Measurements from ENCODE around the gene PRICKLE4.

PRICKLE4 gene

DNA sequence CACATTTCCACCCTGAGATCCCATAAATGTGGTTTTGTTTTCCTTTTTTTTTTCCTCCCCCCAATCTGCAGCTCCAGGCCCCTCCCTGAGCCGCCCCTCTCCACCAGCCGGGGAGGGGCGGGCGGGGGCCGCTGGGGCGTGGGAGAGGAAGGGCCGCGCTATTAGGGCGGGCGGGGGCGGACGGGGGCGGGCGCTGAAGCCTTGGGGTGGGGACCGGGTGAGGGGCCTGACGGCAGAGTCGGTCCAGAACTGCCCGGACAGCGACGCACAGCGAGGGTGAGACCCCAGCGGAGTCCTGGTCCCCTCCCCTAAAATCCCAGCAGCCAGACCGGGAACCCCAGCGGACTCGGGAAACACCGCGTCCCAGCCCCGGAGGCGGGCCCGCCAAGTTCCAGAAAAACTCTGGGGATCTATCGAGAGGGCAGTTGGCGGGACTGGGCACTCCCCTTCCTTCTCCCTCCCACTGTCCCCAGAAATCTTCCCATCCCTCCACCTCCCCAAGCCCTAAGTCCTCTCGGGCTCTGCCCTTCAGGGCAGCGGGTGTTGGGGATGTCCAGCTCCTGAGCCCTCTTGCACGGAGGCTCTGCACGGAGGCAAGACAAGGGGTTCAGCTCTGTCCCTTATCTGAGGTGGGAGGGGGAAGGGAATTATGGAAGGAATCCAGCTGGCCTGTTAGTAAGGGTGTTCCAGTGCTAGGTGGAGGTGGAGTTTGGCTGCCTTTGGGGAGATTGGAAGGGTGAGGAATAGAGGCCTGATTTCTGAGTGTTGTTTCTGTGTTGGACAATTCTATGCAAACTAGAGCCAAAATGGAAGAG lies at the start of gene PRICKLE4:
PRICKLE4 (plus strand) TSS at position 232 of the 815 bp plus-strand sequence. CDS start 2,692 bp downstream, outside the sequence.
- TF ChIP-seq ZNF274 (IDR thresholded peaks at IDR 0.05; ENCODE audit: low read depth, low read length), result no peak
- H3K4me3 ChIP-seq (ENCODE audit: low read length), result peak within 1 kb of the TSS; percentile 70

GRCh38 chr6:41731561-41732086 lies 49.0 kb upstream of the PRICKLE4 start:
- no peak for TF ChIP-seq ZNF274 (IDR thresholded peaks at IDR 0.05; ENCODE audit: low read depth, low read length)
- H3K4me3 ChIP-seq (ENCODE audit: low read length), result peak overlapping the region; percentile 69

- no peak for TF ChIP-seq ZNF274 (IDR thresholded peaks at IDR 0.05; ENCODE audit: low read depth, low read length)
- peak overlapping the region; percentile 69 for H3K4me3 ChIP-seq (ENCODE audit: low read length)
Measured at GRCh38 chr6:41732149-41732548, 48.4 kb upstream of the PRICKLE4 start.

GRCh38 chr6:41732591-41733359 lies 47.8 kb upstream of the PRICKLE4 start:
- H3K4me3 ChIP-seq (ENCODE audit: low read length), result peak overlapping the region; percentile 69
- no peak for TF ChIP-seq ZNF274 (IDR thresholded peaks at IDR 0.05; ENCODE audit: low read depth, low read length)

DNA sequence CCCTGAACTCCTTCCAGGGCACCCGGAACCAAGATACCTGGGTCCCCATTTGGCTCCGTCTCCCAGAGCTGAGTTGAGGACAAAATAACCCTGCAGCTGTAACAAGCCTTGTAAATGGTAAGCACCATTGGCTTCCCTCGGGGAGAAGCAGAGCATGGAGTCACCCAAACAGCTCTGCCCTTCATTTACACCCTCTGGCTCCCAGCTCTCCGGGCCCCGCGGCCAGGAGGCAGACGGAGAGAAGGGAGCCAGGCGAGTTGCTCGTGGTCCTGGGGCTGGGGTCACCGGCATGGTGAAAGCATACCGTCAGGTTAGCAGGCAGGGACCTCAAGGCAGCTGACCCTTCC lies 47.2 kb upstream of the PRICKLE4 start:
- peak overlapping the region; percentile 69; the same call in 1 of the 2 replicates for H3K4me3 ChIP-seq (ENCODE audit: low read length)

DNA sequence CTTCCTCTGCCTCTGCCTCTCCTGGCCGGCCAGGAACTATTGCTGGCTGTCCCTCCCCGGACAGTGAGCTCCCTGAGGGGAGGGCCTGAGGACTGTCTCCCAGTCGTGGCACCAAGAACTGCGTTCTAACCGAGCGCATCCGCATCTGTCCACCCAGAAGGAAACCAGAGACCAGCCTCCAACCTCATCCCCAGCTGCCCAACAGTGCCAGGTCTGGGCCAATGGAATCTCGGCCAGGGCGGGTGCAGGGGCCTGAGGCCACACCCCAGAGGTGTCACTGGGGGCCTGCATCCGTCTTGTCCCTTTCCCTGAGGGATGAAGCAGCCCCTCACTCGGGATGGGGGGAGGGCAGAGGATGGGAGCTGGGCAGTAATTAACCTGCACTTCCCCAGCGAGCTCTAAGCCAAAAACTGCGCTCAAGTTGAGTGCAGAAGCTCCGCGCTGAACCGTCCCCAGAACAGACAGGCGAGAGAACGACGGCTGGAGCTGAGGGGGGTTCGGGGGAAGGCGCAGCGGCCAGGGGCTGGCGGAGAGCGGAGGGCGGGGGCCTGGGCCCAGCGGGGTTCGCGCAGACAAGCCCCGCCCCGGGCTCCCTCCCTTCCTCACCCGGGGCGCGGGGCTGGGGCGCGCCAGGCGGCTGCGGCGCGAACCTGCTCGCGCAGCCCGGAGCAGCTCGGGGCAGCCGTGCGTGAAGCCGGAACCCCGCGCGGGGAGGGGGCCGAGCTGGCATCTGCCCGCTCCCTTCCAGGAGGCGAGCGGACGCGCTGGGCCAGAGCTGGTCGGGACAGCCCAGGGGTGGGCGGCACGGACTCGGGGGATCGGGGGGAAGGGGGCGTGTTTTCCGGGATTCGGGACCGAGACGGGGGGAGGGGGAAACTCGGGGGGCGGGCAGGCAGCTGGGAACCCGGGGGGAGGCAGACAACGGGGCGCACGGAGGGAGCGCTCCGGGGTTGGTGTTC lies 46.6 kb upstream of the PRICKLE4 start:
- TF ChIP-seq ZNF274 (IDR thresholded peaks at IDR 0.05; ENCODE audit: low read depth, low read length), result no peak
- peak overlapping the region; percentile 69 for H3K4me3 ChIP-seq (ENCODE audit: low read length)

More for the DNA sequence above, 47.2 kb upstream of the PRICKLE4 start:
- no peak for TF ChIP-seq ZNF274 (IDR thresholded peaks at IDR 0.05; ENCODE audit: low read depth, low read length)

DNA sequence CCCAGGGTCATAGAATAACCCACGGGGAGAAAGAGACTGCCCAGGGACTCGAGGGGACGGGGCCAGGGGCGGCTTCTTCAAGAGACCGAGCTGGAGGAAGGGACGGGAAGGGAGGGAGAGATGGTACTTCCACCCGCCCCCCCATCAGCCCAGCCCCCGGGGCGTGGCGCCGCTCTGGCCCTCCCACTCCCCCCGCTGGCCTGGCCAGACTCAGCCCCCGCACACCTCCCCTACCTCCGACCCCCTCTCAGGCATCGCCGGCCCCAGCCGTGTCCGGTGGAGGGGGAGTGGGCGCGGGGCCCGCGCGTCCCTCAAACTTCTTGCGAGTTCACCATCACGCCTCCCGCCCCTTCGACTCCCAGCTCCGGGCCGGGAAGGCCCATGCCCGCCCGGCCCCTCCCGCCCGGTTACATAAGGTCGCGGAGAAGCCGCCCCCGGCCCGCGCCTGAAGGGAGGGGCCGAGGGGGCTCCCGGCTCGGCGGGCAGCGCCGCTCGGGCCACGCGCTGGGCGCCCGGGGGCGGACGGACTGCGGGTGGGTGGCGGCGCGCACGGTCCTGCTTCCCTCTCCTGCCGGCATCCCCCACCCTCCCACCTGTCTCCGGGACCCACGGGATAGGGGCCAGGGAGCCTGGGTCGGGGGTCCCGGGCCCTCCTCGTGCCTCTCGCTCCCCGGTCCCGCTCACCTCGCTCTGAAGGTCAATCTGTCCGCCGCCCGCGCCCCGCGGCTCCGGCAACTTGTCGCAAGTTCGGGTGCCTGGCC lies 45.7 kb upstream of the PRICKLE4 start:
- H3K4me3 ChIP-seq (ENCODE audit: low read length), result peak overlapping the region; percentile 69
- TF ChIP-seq ZNF274 (IDR thresholded peaks at IDR 0.05; ENCODE audit: low read depth, low read length), result no peak

DNA sequence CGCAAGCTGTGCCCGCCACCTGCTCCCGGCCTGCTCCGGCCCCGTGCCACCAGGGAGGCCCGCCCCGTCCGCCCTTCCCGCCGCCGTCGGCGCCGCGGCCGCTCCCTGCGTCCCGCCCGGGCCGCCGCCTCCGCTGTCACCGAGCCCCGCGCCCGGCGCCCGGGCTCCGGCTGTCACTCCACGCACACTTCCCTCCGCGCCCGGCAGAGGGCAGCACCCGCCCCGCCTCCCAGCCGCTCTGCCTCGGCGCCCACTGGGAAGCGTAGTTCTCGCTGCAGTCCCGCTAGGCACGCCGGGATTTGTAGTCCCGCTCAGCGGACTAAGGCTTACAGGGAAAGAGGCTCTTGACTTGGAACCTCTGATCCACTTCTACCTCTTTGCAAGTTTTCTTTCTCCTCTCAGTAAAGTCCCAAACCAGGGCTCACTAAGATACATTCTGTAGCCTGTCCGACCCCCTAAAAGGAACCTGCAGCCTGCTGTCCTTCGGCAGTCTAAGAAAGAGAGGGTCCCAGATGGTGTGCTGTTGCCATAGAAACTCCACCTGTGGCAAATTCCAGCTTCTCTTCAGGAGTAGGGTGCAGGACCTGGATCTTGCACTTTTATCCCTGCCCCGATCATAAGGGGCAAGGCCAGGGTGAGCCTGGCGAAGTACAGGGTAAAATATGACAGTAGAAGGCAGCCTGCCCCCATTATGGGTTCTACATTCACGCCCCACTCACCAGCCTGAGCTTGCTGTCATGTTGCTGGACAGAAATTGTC lies 45.0 kb upstream of the PRICKLE4 start, which contains the start of gene TFEB:
TFEB (minus strand) TSS at position 182 of the 759 bp plus-strand sequence. CDS start 44,395 bp downstream, outside the sequence.
- H3K4me3 ChIP-seq (ENCODE audit: low read length), result peak within 1 kb of the TSS; percentile 69
- no peak for TF ChIP-seq ZNF274 (IDR thresholded peaks at IDR 0.05; ENCODE audit: low read depth, low read length)

DNA sequence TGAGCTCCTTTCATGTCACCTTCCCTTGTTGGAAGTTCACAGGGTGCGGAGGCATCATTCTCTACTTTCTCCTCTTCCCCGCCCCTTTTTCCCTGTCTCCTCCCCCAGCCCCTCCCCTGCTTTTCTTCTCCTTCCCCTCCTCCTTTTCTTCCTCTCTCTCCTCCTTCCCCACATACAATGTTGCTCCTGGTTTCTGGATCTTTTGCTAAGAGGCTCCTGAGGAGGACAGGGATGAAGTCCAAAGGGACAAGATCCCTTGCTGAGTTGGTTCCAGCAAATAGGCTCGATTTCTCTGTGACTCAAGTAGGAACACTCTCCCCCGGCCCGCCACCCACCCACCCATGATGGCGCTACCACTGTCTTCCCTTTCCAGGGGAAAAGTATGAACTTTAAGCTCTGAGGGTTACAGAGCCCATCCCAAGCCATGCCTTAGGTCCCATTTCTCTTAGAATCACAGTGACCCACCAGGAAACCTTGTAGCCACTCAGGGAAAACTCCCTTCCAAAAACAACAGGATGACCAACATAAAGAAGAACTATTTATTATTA lies 44.3 kb upstream of the PRICKLE4 start:
- no peak for TF ChIP-seq ZNF274 (IDR thresholded peaks at IDR 0.05; ENCODE audit: low read depth, low read length)
- no peak overlapping the region for H3K4me3 ChIP-seq (ENCODE audit: low read length)

GRCh38 chr6:41736800-41737555 lies 43.6 kb upstream of the PRICKLE4 start:
- no peak for TF ChIP-seq ZNF274 (IDR thresholded peaks at IDR 0.05; ENCODE audit: low read depth, low read length)
- no peak overlapping the region for H3K4me3 ChIP-seq (ENCODE audit: low read length)

- no peak overlapping the region for H3K4me3 ChIP-seq (ENCODE audit: low read length)
- no peak for TF ChIP-seq ZNF274 (IDR thresholded peaks at IDR 0.05; ENCODE audit: low read depth, low read length)
Measured at GRCh38 chr6:41737591-41738130, 42.9 kb upstream of the PRICKLE4 start.
